CD14-positive monocyte (primary cell): ENCODE measurements around the gene RRM1. TPM values are rescaled to one million over a fixed set of nuclear protein-coding genes. Genes with fewer than 3 reads are reported as not detected.

Experiments
- DNase-seq, 3 donors: peaks; one replicate each; pipeline ENCODE4 v3.0.0-alpha.2; 2011 to 2022
- H2AFZ ChIP-seq: 2 replicates; pipeline ENCODE4 v1.6.0; 2012; ENCODE audit warnings: mild to moderate bottlenecking, low read depth, low read length, inconsistent platforms; ENCODE audit not compliant: insufficient read depth, poor library complexity, severe bottlenecking
- H3K27ac ChIP-seq, 2 donors: 1 replicate in 1 of 2; 2 replicates in 1 of 2; pipeline ENCODE4 v1.5.1; 2012 to 2013; ENCODE audit warnings: low read length in 2 of 2, control low read depth in 1 of 2, inconsistent platforms in 1 of 2, low read depth in 1 of 2, mild to moderate bottlenecking in 1 of 2
- H3K27me3 ChIP-seq, 2 donors: one replicate each; pipeline versions ENCODE4 v1.6.0 to v1.6.1; 2011 to 2013; ENCODE audit warnings: low read length in 2 of 2; ENCODE audit not compliant: control insufficient read depth in 2 of 2, insufficient read depth in 2 of 2
- H3K36me3 ChIP-seq, 2 donors: replicated peaks in 1 of 2; 1 replicate in 1 of 2; 2 replicates in 1 of 2; pipeline versions ENCODE4 v1.5.1 to v1.6.1; 2012 to 2013; ENCODE audit warnings: low read length in 2 of 2, control low read depth in 1 of 2, inconsistent platforms in 1 of 2, mild to moderate bottlenecking in 1 of 2; ENCODE audit not compliant: insufficient read depth in 2 of 2, control insufficient read depth in 1 of 2
- H3K4me1 ChIP-seq, 2 donors: 1 replicate in 1 of 2; 2 replicates in 1 of 2; pipeline versions ENCODE4 v1.5.1 to v1.6.1; 2012 to 2013; ENCODE audit warnings: low read length in 2 of 2, control low read depth in 1 of 2, inconsistent platforms in 1 of 2, mild to moderate bottlenecking in 1 of 2, moderate library complexity in 1 of 2; ENCODE audit not compliant: insufficient read depth in 2 of 2, control insufficient read depth in 1 of 2
- H3K4me2 ChIP-seq: replicated peaks from 2 replicates; pipeline ENCODE3; 2012; ENCODE audit warnings: low read length, moderate library complexity, mild to moderate bottlenecking; ENCODE audit not compliant: poor library complexity, severe bottlenecking; ENCODE audit errors: extremely low read depth
- H3K4me3 ChIP-seq, 3 experiments: fragments of 200-600 bp in 1 of 3; sonication (generic) in 1 of 3; replicated peaks in 1 of 3; 1 replicate in 2 of 3; 2 replicates in 1 of 3; pipeline ENCODE4 v1.5.1; 2011 to 2013; ENCODE audit warnings: low read length in 3 of 3, mild to moderate bottlenecking in 3 of 3, control low read depth in 2 of 3, low read depth in 2 of 3, inconsistent platforms in 1 of 3, moderate library complexity in 1 of 3
- H3K79me2 ChIP-seq: 2 replicates; pipeline ENCODE4 v1.6.0; 2012; ENCODE audit warnings: mild to moderate bottlenecking, control low read depth, inconsistent platforms, low read length, moderate library complexity; ENCODE audit not compliant: insufficient read depth
- H3K9ac ChIP-seq: 2 replicates; pipeline ENCODE4 v1.6.0; 2017; ENCODE audit warnings: low read length, mild to moderate bottlenecking; ENCODE audit not compliant: insufficient read depth, poor library complexity, severe bottlenecking
- H3K9me3 ChIP-seq, 2 donors: replicated peaks in 1 of 2; 1 replicate in 1 of 2; 2 replicates in 1 of 2; pipeline versions ENCODE4 v1.5.1 to v1.6.1; 2012 to 2013; ENCODE audit warnings: low read length in 2 of 2, control low read depth in 1 of 2; ENCODE audit not compliant: control insufficient read depth in 1 of 2, insufficient read depth in 1 of 2
- H4K20me1 ChIP-seq: 2 replicates; pipeline ENCODE4 v1.6.0; 2012; ENCODE audit warnings: mild to moderate bottlenecking, low read length, control low read depth, moderate library complexity; ENCODE audit not compliant: insufficient read depth
- H3K27ac Mint-ChIP-seq, 7 donors: one replicate each; pipeline ENCODE4 v1.8.0; 2020; ENCODE audit warnings: mild to moderate bottlenecking in 7 of 7, mixed read lengths in 7 of 7, moderate library complexity in 6 of 7, inconsistent platforms in 2 of 7
- H3K27me3 Mint-ChIP-seq, 3 donors: one replicate each; pipeline ENCODE4 v1.8.0; 2021 to 2022; ENCODE audit warnings: low read depth in 3 of 3, mild to moderate bottlenecking in 3 of 3, mixed read lengths in 3 of 3, moderate library complexity in 3 of 3, inconsistent platforms in 1 of 3
- H3K36me3 Mint-ChIP-seq, 2 donors: one replicate each; pipeline ENCODE4 v1.8.0; 2020; ENCODE audit warnings: mixed read lengths in 2 of 2, inconsistent platforms in 1 of 2, mild to moderate bottlenecking in 1 of 2
- H3K4me1 Mint-ChIP-seq: one replicate; pipeline ENCODE4 v1.8.0; 2020; ENCODE audit warnings: mild to moderate bottlenecking, mixed read lengths
- H3K4me3 Mint-ChIP-seq, 2 donors: one replicate each; pipeline ENCODE4 v1.8.0; 2020; ENCODE audit warnings: mild to moderate bottlenecking in 2 of 2, mixed read lengths in 2 of 2, moderate library complexity in 1 of 2
- H3K9me3 Mint-ChIP-seq, 7 donors: one replicate each; pipeline ENCODE4 v1.8.0; 2020 to 2022; ENCODE audit warnings: mixed read lengths in 7 of 7, mild to moderate bottlenecking in 6 of 7, moderate library complexity in 6 of 7, inconsistent platforms in 2 of 7
- WGBS: methylation state at CpG from one replicate; pipeline ENCODE4 v1.1.5; 2013; ENCODE audit warnings: missing lambda C conversion rate; ENCODE audit not compliant: insufficient coverage; 5-methylcytosine and 5-hydroxymethylcytosine counted together
- intact Hi-C, 2 donors: fragments of 100-400 bp; cut with micrococcal nuclease; formaldehyde crosslinking; loops; one replicate each; pipeline versions ENCODE4 v1.15.0 to v1.15.1; 2023
- polyA plus RNA-seq, 3 donors: library from polyadenylated mRNA; depleted of rRNA in 1 of 3; unstranded in 2 of 3; stranded (reverse) in 1 of 3; fragments of 300-500 nt in 2 of 3; fragments of >200 nt in 1 of 3; fragmentation: Illumina TruSeq in 2 of 3; gene quantifications; 1 replicate in 2 of 3; 2 replicates in 1 of 3; pipeline ENCODE4 v1.2.3, GENCODE V29; 2012 to 2021
- TF ChIP-seq, protein P1 (sequence below): fragments of 200-600 bp; IDR thresholded peaks from one replicate; pipeline ENCODE4 v1.8.0; 2022; ENCODE audit warnings: antibody characterized with exemption, mild to moderate bottlenecking

Gene RRM1
- polyA plus RNA-seq, 3 donors = 5.4 to 16.1 (median 11.5) TPM

DNA sequence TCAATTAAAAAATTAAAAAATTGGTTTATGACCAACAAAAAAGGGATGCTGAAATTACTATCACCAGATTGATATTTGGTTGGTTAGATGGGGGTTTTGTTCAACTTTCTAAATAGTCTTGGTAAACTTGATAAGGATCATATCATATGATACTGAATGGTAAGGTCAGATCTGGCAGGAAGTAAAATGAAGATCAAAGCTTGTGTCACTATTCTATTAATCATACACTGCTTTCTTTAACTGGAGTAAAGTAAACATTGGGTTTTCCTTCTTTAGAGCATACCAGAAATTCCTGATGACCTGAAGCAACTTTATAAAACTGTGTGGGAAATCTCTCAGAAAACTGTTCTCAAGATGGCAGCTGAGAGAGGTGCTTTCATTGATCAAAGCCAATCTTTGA, 40.2 kb downstream of the RRM1 start:
- no peak overlapping the region for H3K4me3 Mint-ChIP-seq
- Histone ChIP-seq H3K36me3 (peaks cover 45 to 81% of the 10 kb centered on the region in 2 donors), H3K9ac (no peak overlapping the region), H3K27ac (no peak overlapping the region), H3K27me3 (no peaks in the 10 kb centered on the region), H3K4me3 (no peak overlapping the region), H3K79me2 (no peaks in the 10 kb centered on the region), H2AFZ (no peak overlapping the region), H3K4me1 (no peaks in the 10 kb centered on the region), H4K20me1 (no peaks in the 10 kb centered on the region), H3K4me2 (no peak overlapping the region), H3K9me3 (peaks cover 0 to 6% of the 10 kb centered on the region in 2 donors)
- H3K27ac Mint-ChIP-seq = no peak overlapping the region
- intact Hi-C loops = no loop called here
- DNase-seq = no peak
- peaks cover 0 to 13% (median 6%) of the 10 kb centered on the region in 7 donors for H3K9me3 Mint-ChIP-seq
- TF ChIP-seq, protein P1, sequence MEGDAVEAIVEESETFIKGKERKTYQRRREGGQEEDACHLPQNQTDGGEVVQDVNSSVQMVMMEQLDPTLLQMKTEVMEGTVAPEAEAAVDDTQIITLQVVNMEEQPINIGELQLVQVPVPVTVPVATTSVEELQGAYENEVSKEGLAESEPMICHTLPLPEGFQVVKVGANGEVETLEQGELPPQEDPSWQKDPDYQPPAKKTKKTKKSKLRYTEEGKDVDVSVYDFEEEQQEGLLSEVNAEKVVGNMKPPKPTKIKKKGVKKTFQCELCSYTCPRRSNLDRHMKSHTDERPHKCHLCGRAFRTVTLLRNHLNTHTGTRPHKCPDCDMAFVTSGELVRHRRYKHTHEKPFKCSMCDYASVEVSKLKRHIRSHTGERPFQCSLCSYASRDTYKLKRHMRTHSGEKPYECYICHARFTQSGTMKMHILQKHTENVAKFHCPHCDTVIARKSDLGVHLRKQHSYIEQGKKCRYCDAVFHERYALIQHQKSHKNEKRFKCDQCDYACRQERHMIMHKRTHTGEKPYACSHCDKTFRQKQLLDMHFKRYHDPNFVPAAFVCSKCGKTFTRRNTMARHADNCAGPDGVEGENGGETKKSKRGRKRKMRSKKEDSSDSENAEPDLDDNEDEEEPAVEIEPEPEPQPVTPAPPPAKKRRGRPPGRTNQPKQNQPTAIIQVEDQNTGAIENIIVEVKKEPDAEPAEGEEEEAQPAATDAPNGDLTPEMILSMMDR = no peak
- H3K27me3 Mint-ChIP-seq = peaks cover 0 to 3% (median 0%) of the 10 kb centered on the region in 3 donors
- peaks cover 62 to 76% of the 10 kb centered on the region in 2 donors for H3K36me3 Mint-ChIP-seq
- H3K4me1 Mint-ChIP-seq = no peaks in the 10 kb centered on the region

DNA sequence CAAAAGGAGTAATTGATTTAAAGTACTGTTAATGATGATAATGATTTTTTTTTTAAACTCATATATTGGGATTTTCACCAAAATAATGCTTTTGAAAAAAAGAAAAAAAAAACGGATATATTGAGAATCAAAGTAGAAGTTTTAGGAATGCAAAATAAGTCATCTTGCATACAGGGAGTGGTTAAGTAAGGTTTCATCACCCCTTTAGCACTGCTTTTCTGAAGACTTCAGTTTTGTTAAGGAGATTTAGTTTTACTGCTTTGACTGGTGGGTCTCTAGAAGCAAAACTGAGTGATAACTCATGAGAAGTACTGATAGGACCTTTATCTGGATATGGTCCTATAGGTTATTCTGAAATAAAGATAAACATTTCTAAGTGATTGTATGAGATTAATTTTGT, 43.9 kb downstream of the RRM1 start:
- H3K4me3 Mint-ChIP-seq = no peak overlapping the region
- H3K27ac ChIP-seq = no peak overlapping the region
- H3K36me3 ChIP-seq = peaks cover 41 to 77% of the 10 kb centered on the region in 2 donors
- TF ChIP-seq, protein P1 = no peak
- H3K27me3 ChIP-seq = no peaks in the 10 kb centered on the region
- intact Hi-C loops = no loop called here
- no CpG with 5 or more reads among the region's 1 CpG for WGBS
- no peak overlapping the region for H3K4me3 ChIP-seq
- no peaks in the 10 kb centered on the region for H3K4me1 Mint-ChIP-seq
- peaks cover 0 to 22% (median 13%) of the 10 kb centered on the region in 7 donors for H3K9me3 Mint-ChIP-seq
- H3K27me3 Mint-ChIP-seq = peaks cover 0 to 3% (median 0%) of the 10 kb centered on the region in 3 donors
- no peaks in the 10 kb centered on the region for H3K4me1 ChIP-seq
- no peak overlapping the region for H3K4me2 ChIP-seq
- no peak overlapping the region for H2AFZ ChIP-seq
- H4K20me1 ChIP-seq = no peaks in the 10 kb centered on the region
- no peak overlapping the region for H3K27ac Mint-ChIP-seq
- H3K36me3 Mint-ChIP-seq = peaks cover 69 to 78% of the 10 kb centered on the region in 2 donors
- no peak overlapping the region for H3K9ac ChIP-seq
- DNase-seq = no peak
- no peaks in the 10 kb centered on the region for H3K79me2 ChIP-seq
- peaks cover 0 to 12% of the 10 kb centered on the region in 2 donors for H3K9me3 ChIP-seq
